ENCODE measurements around the gene BORA. TPM values are rescaled to one million over a fixed set of nuclear protein-coding genes. Genes with fewer than 3 reads are reported as not detected.
"Not testable (repeated sequence)": the region's sequence is repeated elsewhere in the genome, so short reads cannot be mapped to it uniquely, and the experiment has no call there.

The BORA gene
- total RNA-seq = 4.4 and 12.5 TPM in 2 replicates

- DNase-seq (ENCODE audit: extremely low read depth, low read depth, low spot score) = peak; percentile 88
These were observed at the start of gene BORA, which contains the start of gene MZT1 for GRCh38 chr13:72727417-72728289. BORA (plus strand) TSS chr13:72727923; CDS start chr13:72728941, 1,018 bp downstream. MZT1 (minus strand) TSS chr13:72727629; CDS start chr13:72727602, 27 bp downstream.

- no peak for DNase-seq (ENCODE audit: extremely low read depth, low read depth, low spot score)
These were observed 49.4 kb upstream of the BORA start for GRCh38 chr13:72678312-72678711.

- DNase-seq (ENCODE audit: extremely low read depth, low read depth, low spot score) = no peak
These were observed 47.4 kb upstream of the BORA start for GRCh38 chr13:72680353-72680752.

GRCh38 chr13:72686766-72687165, 41.0 kb upstream of the BORA start:
- no peak for DNase-seq (ENCODE audit: extremely low read depth, low read depth, low spot score)

- DNase-seq (ENCODE audit: extremely low read depth, low read depth, low spot score) = no peak
These were observed 38.5 kb upstream of the BORA start for GRCh38 chr13:72689181-72689696.

- DNase-seq (ENCODE audit: extremely low read depth, low read depth, low spot score) = no peak
These were observed 34.7 kb upstream of the BORA start for GRCh38 chr13:72692884-72693514.

GRCh38 chr13:72693832-72694231, 33.9 kb upstream of the BORA start:
- no peak for DNase-seq (ENCODE audit: extremely low read depth, low read depth, low spot score)

GRCh38 chr13:72694314-72694713, 33.4 kb upstream of the BORA start:
- no peak for DNase-seq (ENCODE audit: extremely low read depth, low read depth, low spot score)

- DNase-seq (ENCODE audit: extremely low read depth, low read depth, low spot score) = no peak
These were observed 31.1 kb upstream of the BORA start for GRCh38 chr13:72696579-72696978.

- DNase-seq (ENCODE audit: extremely low read depth, low read depth, low spot score) = no peak
These were observed 29.6 kb upstream of the BORA start for GRCh38 chr13:72698164-72698563.

- no peak for DNase-seq (ENCODE audit: extremely low read depth, low read depth, low spot score)
These were observed 27.2 kb upstream of the BORA start for GRCh38 chr13:72700509-72700908.

- no peak for DNase-seq (ENCODE audit: extremely low read depth, low read depth, low spot score)
These were observed 10.9 kb upstream of the BORA start for GRCh38 chr13:72716776-72717175.

- not testable (repeated sequence) for DNase-seq (ENCODE audit: extremely low read depth, low read depth, low spot score)
These were observed 1.5 kb upstream of the BORA start for GRCh38 chr13:72726185-72726584.

- no peak for DNase-seq (ENCODE audit: extremely low read depth, low read depth, low spot score)
These were observed 852 bp upstream of the BORA start for GRCh38 chr13:72726726-72727416.

GRCh38 chr13:72728290-72728605, 525 bp downstream of the BORA start:
- no peak for DNase-seq (ENCODE audit: extremely low read depth, low read depth, low spot score)

- no peak for DNase-seq (ENCODE audit: extremely low read depth, low read depth, low spot score)
These were observed 9.3 kb downstream of the BORA start for GRCh38 chr13:72737033-72737432.

- no peak for DNase-seq (ENCODE audit: extremely low read depth, low read depth, low spot score)
These were observed 12.3 kb downstream of the BORA start for GRCh38 chr13:72740015-72740414.

- no peak for DNase-seq (ENCODE audit: extremely low read depth, low read depth, low spot score)
These were observed 17.5 kb downstream of the BORA start for GRCh38 chr13:72745260-72745659.

- no peak for DNase-seq (ENCODE audit: extremely low read depth, low read depth, low spot score)
These were observed 23.5 kb downstream of the BORA start for GRCh38 chr13:72751220-72751619.

- no peak for DNase-seq (ENCODE audit: extremely low read depth, low read depth, low spot score)
These were observed 26.4 kb downstream of the BORA start for GRCh38 chr13:72754111-72754510.

GRCh38 chr13:72757792-72758535, 30.2 kb downstream of the BORA start:
- DNase-seq (ENCODE audit: extremely low read depth, low read depth, low spot score) = no peak

All from glomerular endothelial cell (primary cell).